ENCODE results near the gene PRR3. TPM values are rescaled to one million over a fixed set of nuclear protein-coding genes. Genes with fewer than 3 reads are reported as not detected.

PRR3 gene
- total and polyA plus RNA-seq, 2 of the 13 experiments (the other 11 are each of a cell fraction or from before 2014, with no cell fraction given), result 14.6 to 21.2 TPM

DNA sequence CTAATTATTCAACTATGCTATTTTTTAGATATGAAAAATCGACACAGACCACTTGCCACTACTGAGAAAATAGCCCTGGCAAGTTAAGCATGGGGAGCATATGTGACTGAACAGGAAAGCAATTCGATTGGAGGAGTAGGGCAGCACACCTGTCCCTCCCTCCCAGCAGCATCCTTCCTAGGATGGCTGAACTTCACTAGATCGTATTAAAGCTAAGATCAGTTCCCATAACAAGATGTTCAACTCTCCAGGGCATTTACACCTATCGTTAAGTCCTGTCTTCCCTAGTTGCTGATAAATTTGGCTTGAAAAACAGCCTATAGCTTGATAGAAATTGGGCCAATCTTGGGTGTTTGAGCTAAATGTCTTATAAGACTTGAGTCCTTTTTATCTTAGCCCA is 53.0 kb downstream of the PRR3 start:
- Histone ChIP-seq H3K27me3 (ENCODE audit: control insufficient read depth in 1 of 2, insufficient read depth in 2 of 2, low read length in 2 of 2) (no peaks in the 10 kb centered on the region), H4K20me1 (ENCODE audit: insufficient read depth, low read length) (peaks cover 5% of the 10 kb centered on the region), H3K9ac (ENCODE audit: insufficient read depth, low read depth, low read length) (no peak overlapping the region), H3K4me2 (ENCODE audit: low read depth, low read length) (no peak overlapping the region), H3K4me1 (ENCODE audit: insufficient read depth, low read length) (peaks cover 22% of the 10 kb centered on the region), H3K27ac (ENCODE audit: extremely low read length, insufficient read depth, low read length) (no peak overlapping the region), H2AFZ (ENCODE audit: low read length) (no peak overlapping the region), H3K9me3 (ENCODE audit: low read length) (no peaks in the 10 kb centered on the region), H3K36me3 (replicated peaks in 1 of 2; ENCODE audit: control insufficient read depth in 1 of 2, insufficient read depth in 2 of 2, low read length in 2 of 2) (peaks cover 23 to 38% of the 10 kb centered on the region in 2 experiments), H3K79me2 (ENCODE audit: insufficient read depth, low read length) (peaks cover 4% of the 10 kb centered on the region), H3K4me3 (replicated peaks in 1 of 3; ENCODE audit: insufficient read depth in 1 of 3, low read depth in 2 of 3, low read length in 3 of 3) (no peak overlapping the region)
- POLR2A ChIA-PET, result interaction anchor here (0.8 to 1.5 kb wide), 4 partner anchors 9 to 39 kb away, joined by 3 to 14 read pairs (median 6); partner anchors contain the start of gene ABCF1
- CTCF ChIA-PET (ENCODE audit: low intra/inter-chr PET ratio, low total read pairs), result no interaction called here
- no peak for ATAC-seq
- 94% methylated on average over 4 of the region's 4 CpGs for WGBS (ENCODE audit: low lambda C conversion rate)
- intact Hi-C loops (cut with micrococcal nuclease; ENCODE audit: unreplicated experiment), result no loop called here
- DNase-seq (ENCODE audit: low spot score), result no peak
- TF ChIP-seq BRD4 (CRISPR knock-in tag; IDR thresholded peaks at IDR 0.05) (no peak), POLR2G (IDR thresholded peaks at IDR 0.05; ENCODE audit: low read depth, low read length) (peak; percentile 75), ARNT2 (CRISPR knock-in tag; IDR thresholded peaks at IDR 0.05; ENCODE audit: low read depth) (no peak), RBM22 (optimal IDR thresholded peaks at IDR 0.05; ENCODE audit: low read length) (peak; percentile 29), POLR2A (IDR thresholded peaks at IDR 0.05; ENCODE audit: insufficient read depth in 1 of 2, low read depth in 2 of 2, low read length in 2 of 2) (peak in 1 of 2 experiments; percentile 27; a peak in 2 of 4 replicates), GATAD1 (CRISPR knock-in tag; IDR thresholded peaks at IDR 0.05) (no peak)
- TF ChIP-seq, protein P1, sequence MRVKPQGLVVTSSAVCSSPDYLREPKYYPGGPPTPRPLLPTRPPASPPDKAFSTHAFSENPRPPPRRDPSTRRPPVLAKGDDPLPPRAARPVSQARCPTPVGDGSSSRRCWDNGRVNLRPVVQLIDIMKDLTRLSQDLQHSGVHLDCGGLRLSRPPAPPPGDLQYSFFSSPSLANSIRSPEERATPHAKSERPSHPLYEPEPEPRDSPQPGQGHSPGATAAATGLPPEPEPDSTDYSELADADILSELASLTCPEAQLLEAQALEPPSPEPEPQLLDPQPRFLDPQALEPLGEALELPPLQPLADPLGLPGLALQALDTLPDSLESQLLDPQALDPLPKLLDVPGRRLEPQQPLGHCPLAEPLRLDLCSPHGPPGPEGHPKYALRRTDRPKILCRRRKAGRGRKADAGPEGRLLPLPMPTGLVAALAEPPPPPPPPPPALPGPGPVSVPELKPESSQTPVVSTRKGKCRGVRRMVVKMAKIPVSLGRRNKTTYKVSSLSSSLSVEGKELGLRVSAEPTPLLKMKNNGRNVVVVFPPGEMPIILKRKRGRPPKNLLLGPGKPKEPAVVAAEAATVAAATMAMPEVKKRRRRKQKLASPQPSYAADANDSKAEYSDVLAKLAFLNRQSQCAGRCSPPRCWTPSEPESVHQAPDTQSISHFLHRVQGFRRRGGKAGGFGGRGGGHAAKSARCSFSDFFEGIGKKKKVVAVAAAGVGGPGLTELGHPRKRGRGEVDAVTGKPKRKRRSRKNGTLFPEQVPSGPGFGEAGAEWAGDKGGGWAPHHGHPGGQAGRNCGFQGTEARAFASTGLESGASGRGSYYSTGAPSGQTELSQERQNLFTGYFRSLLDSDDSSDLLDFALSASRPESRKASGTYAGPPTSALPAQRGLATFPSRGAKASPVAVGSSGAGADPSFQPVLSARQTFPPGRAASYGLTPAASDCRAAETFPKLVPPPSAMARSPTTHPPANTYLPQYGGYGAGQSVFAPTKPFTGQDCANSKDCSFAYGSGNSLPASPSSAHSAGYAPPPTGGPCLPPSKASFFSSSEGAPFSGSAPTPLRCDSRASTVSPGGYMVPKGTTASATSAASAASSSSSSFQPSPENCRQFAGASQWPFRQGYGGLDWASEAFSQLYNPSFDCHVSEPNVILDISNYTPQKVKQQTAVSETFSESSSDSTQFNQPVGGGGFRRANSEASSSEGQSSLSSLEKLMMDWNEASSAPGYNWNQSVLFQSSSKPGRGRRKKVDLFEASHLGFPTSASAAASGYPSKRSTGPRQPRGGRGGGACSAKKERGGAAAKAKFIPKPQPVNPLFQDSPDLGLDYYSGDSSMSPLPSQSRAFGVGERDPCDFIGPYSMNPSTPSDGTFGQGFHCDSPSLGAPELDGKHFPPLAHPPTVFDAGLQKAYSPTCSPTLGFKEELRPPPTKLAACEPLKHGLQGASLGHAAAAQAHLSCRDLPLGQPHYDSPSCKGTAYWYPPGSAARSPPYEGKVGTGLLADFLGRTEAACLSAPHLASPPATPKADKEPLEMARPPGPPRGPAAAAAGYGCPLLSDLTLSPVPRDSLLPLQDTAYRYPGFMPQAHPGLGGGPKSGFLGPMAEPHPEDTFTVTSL (CRISPR knock-in tag; IDR thresholded peaks at IDR 0.05; ENCODE audit: borderline replicate concordance), result 0 out of 2 replicates have a peak, but pooled peaks have one; percentile 1
- in situ Hi-C loops (cut with HindIII; ENCODE audit: extremely low pct_ligation_motif_present, low pct_unique_long_range_greater_than_20kb), result no loop called here
- FAIRE-seq, result no peak
- BruUV-seq (replicated peaks), result no TSS peak
